ENCODE measurements around the gene DIDO1.

GRCh38 chr20:62828051-62828450, 98.3 kb downstream of the DIDO1 start:
- TF ChIP-seq EP300 (IDR thresholded peaks at IDR 0.05; ENCODE audit: borderline replicate concordance) (no peak), RAD21 (IDR thresholded peaks at IDR 0.05; ENCODE audit: low read depth) (no peak), YY1 (IDR thresholded peaks at IDR 0.05; ENCODE audit: low read depth) (no peak), MAX (IDR thresholded peaks at IDR 0.05) (no peak), TCF12 (IDR thresholded peaks at IDR 0.05; ENCODE audit: low read depth) (no peak)

Data from Ishikawa (cell line).